K562 (cell line): Measurements from ENCODE around the gene PARD3B. TPM values are rescaled to one million over a fixed set of nuclear protein-coding genes. Genes with fewer than 3 reads are reported as not detected.

Source experiments
- ATAC-seq: fragments of 200-7000 bp; cut with Tn5 transposase; 3 replicates; pipeline ENCODE4 v1.9.1; 2020; ENCODE audit warnings: moderate library complexity
- BruUV-seq: library from RNA; stranded (reverse); fragments of 400-500 nt; replicated peaks from 2 replicates; lab custom pipeline; 2021; lab: Mats Ljungman, UMichigan
- CTCF ChIA-PET: fragments of 300-600 bp; formaldehyde crosslinking; extraction: SDS; loops from one replicate; lab custom pipeline; 2021; ENCODE audit warnings: low intra/inter-chr PET ratio; lab: Yijun Ruan, JAX
- POLR2A ChIA-PET: fragments of 300-600, 350-650 bp; sonication (Branson Sonifier 250); formaldehyde crosslinking; extraction: SDS; loops from one replicate; lab custom pipeline; 2021; ENCODE audit warnings: antibody characterized with exemption, inconsistent platforms; lab: Yijun Ruan, JAX
- DNase-seq, 4 experiments: peaks; one replicate each; pipeline versions ENCODE4 v3.0.0 to v3.0.0-alpha.2; 2011 to 2018; ENCODE audit warnings: low spot score in 3 of 4, mixed read lengths in 3 of 4; ENCODE audit errors: extremely low read depth in 1 of 4
- FAIRE-seq: peaks from 2 replicates; lab custom pipeline; 2011; peaks lifted over from hg19 to GRCh38; lab: Jason Lieb, UNC
- H2AFZ ChIP-seq: 2 replicates; pipeline ENCODE4 v1.6.0; 2011; ENCODE audit warnings: low read depth, low read length, control low read depth, inconsistent platforms
- H3K27ac ChIP-seq: fragments of 200-600 bp; 3 replicates; pipeline ENCODE4 v1.8.0; 2011; ENCODE audit warnings: low read depth, mild to moderate bottlenecking, control low read depth, inconsistent platforms, low read length, moderate library complexity, mixed read lengths; ENCODE audit errors: extremely low read depth
- H3K27me3 ChIP-seq, 2 experiments: fragments of 300-600 bp in 1 of 2; 2 replicates in 1 of 2; 3 replicates in 1 of 2; pipeline versions ENCODE4 v1.6.0 to v1.8.0; 2011; ENCODE audit warnings: inconsistent platforms in 2 of 2, low read length in 2 of 2, mild to moderate bottlenecking in 1 of 2, mixed read lengths in 1 of 2, moderate library complexity in 1 of 2; ENCODE audit not compliant: control insufficient read depth in 2 of 2, insufficient read depth in 2 of 2
- H3K36me3 ChIP-seq: fragments of 300-600 bp; 3 replicates; pipeline ENCODE4 v1.8.0; 2011; ENCODE audit warnings: mild to moderate bottlenecking, low read length, inconsistent platforms; ENCODE audit not compliant: control insufficient read depth, insufficient read depth
- H3K4me1 ChIP-seq, 2 experiments: fragments of 200-600 bp in 1 of 2; replicated peaks in 1 of 2; 2 replicates in 1 of 2; 3 replicates in 1 of 2; pipeline versions ENCODE4 v1.5.1 to v1.8.0; 2011; ENCODE audit warnings: inconsistent platforms in 2 of 2, low read length in 2 of 2, mild to moderate bottlenecking in 1 of 2, mixed read lengths in 1 of 2, moderate library complexity in 1 of 2; ENCODE audit not compliant: control insufficient read depth in 2 of 2, insufficient read depth in 2 of 2
- H3K4me2 ChIP-seq: 2 replicates; pipeline ENCODE4 v1.6.1; 2011; ENCODE audit warnings: low read length, control low read depth, inconsistent platforms, mixed read lengths; ENCODE audit not compliant: insufficient read depth
- H3K4me3 ChIP-seq: fragments of 200-600 bp; sonication (generic), shearing (Covaris generic); 2 replicates; pipeline ENCODE4 v1.5.1; 2016; ENCODE audit warnings: control low read depth, inconsistent platforms
- H3K79me2 ChIP-seq: fragments of 200-600 bp; 3 replicates; pipeline ENCODE4 v1.8.0; 2011; ENCODE audit warnings: low read length, inconsistent platforms; ENCODE audit not compliant: control insufficient read depth, insufficient read depth
- H3K9ac ChIP-seq, 2 experiments: 2 replicates each; pipeline versions ENCODE4 v1.6.0 to v1.6.1; 2011; ENCODE audit warnings: low read depth in 2 of 2, low read length in 2 of 2, control low read depth in 1 of 2, inconsistent platforms in 1 of 2, mild to moderate bottlenecking in 1 of 2, mixed read lengths in 1 of 2; ENCODE audit not compliant: insufficient read depth in 1 of 2
- H3K9me1 ChIP-seq: one replicate; pipeline ENCODE4 v1.6.0; 2011; ENCODE audit warnings: inconsistent platforms, mild to moderate bottlenecking, low read length, moderate library complexity; ENCODE audit not compliant: control insufficient read depth, insufficient read depth
- H3K9me3 ChIP-seq: replicated peaks from 2 replicates; pipeline ENCODE4 v1.5.1; 2011; ENCODE audit warnings: low read depth, low read length, inconsistent platforms; ENCODE audit not compliant: control insufficient read depth, insufficient read depth
- H4K20me1 ChIP-seq: replicated peaks from 2 replicates; pipeline ENCODE4 v1.6.1; 2011; ENCODE audit warnings: low read length, inconsistent platforms, mixed read lengths; ENCODE audit not compliant: control insufficient read depth, insufficient read depth
- CREB3 ChIP-seq: fragments of 450-650 bp; conservative IDR thresholded peaks from 2 replicates; pipeline ENCODE4 v1.6.1; 2016; ENCODE audit warnings: missing genetic modification characterization, low read depth, mild to moderate bottlenecking, missing compliant biosample characterization, moderate library complexity
- FOSL1 ChIP-seq: fragments of 200-800 bp; sonication (Bioruptor generic); conservative IDR thresholded peaks from 2 replicates; pipeline ENCODE4 v1.6.1; 2016; ENCODE audit warnings: missing genetic modification characterization, missing compliant biosample characterization
- PATZ1 ChIP-seq: fragments of 250-450 bp; sonication (Bioruptor Pico); IDR thresholded peaks from 2 replicates; pipeline ENCODE4 v1.5.0; 2020; ENCODE audit warnings: mild to moderate bottlenecking, borderline replicate concordance
- PTRF ChIP-seq: fragments of 450-650 bp; IDR thresholded peaks from 2 replicates; pipeline ENCODE4 v1.6.1; 2016; ENCODE audit warnings: mild to moderate bottlenecking, missing genetic modification characterization, missing compliant biosample characterization
- ZEB2 ChIP-seq: fragments of 450-650 bp; IDR thresholded peaks from 2 replicates; pipeline ENCODE4 v1.6.1; 2016
- ZFP1 ChIP-seq: fragments of 450-650 bp; formaldehyde crosslinking; IDR thresholded peaks from 2 replicates; pipeline ENCODE4 v1.4.0; 2020; ENCODE audit warnings: mild to moderate bottlenecking, mixed read lengths
- WGBS: fragments of 100-300 bp; shearing (Covaris generic); methylation state at CpG from one replicate; pipeline ENCODE4 v1.1.6; 2016; ENCODE audit warnings: low coverage, mixed read lengths; ENCODE audit not compliant: insufficient coverage; ENCODE audit errors: missing lambda C conversion rate; 5-methylcytosine and 5-hydroxymethylcytosine counted together
- in situ Hi-C: fragments of 300-500 bp; cut with MboI; formaldehyde crosslinking; loops from 4 replicates; pipeline ENCODE4 v1.15.0; 2018; ENCODE audit warnings: inconsistent platforms, mixed read lengths
- intact Hi-C: fragments of 100-400 bp; cut with micrococcal nuclease; formaldehyde crosslinking; loops from 2 replicates; pipeline ENCODE4 v1.14.2; 2022
- polyA plus RNA-seq, 8 experiments: library from polyadenylated mRNA; depleted of rRNA in 4 of 8; stranded (reverse) in 5 of 8; unstranded in 3 of 8; fragments of >200 nt; fragmentation: Nextera tagmentation in 2 of 8; fragmentation: Illumina TruSeq in 1 of 8; extraction: Ambion mirVana in 2 of 8; extraction: Trizol in 1 of 8; gene quantifications; 2 replicates each; pipeline versions ENCODE4 v1.2.1 to v1.2.3, GENCODE V29; 2011 to 2014; ENCODE audit warnings: inconsistent platforms in 1 of 8, missing spikeins in 1 of 8
- total RNA-seq, 7 experiments: library from RNA; depleted of rRNA in 6 of 7; stranded (reverse); fragments of >200 nt in 6 of 7; fragmentation: Illumina TruSeq in 2 of 7; extraction: Trizol in 2 of 7; gene quantifications; 2 replicates each; pipeline versions ENCODE4 v1.2.1 to v1.2.3, GENCODE V29; 2011 to 2021; ENCODE audit warnings: low replicate concordance in 1 of 7

PARD3B gene
- total and polyA plus RNA-seq, 9 of the 15 experiments (the other 6 are each of a cell fraction or from before 2014, with no cell fraction given), result 0.15 to 3.0 (median 1.1) TPM

- intact Hi-C loops (no loop called here), in situ Hi-C loops (no loop called here)
- ChIA-PET CTCF (no interaction called here), POLR2A (no interaction called here)
- Histone ChIP-seq H2AFZ (no peak overlapping the region), H3K9ac (no peak overlapping the region), H4K20me1 (no peaks in the 10 kb centered on the region), H3K27ac (no peak overlapping the region), H3K4me2 (no peak overlapping the region), H3K4me3 (no peak overlapping the region), H3K27me3 (no peaks in the 10 kb centered on the region), H3K36me3 (no peaks in the 10 kb centered on the region), H3K9me1 (no peaks in the 10 kb centered on the region), H3K9me3 (no peaks in the 10 kb centered on the region), H3K79me2 (no peaks in the 10 kb centered on the region), H3K4me1 (no peaks in the 10 kb centered on the region)
- TF ChIP-seq CREB3 (tag), result no peak
- no peak for TF ChIP-seq PATZ1 (CRISPR knock-in tag)
- no peak for TF ChIP-seq PTRF (tag)
- TF ChIP-seq FOSL1, result no peak
- TF ChIP-seq ZEB2, result no peak
- TF ChIP-seq ZFP1 (CRISPR knock-in tag), result no peak
- no TSS peak for BruUV-seq
- no peak for ATAC-seq
- WGBS, result 0% methylated on average over 2 of the region's 2 CpGs
- DNase-seq, result no peak
- no peak for FAIRE-seq
These were observed 802.6 kb downstream of the PARD3B start for GRCh38 chr2:205347899-205348298.
